Transverse colon (tissue), 3 donors: ENCODE data around the gene ADGRF5.

Experiments
- EP300 ChIP-seq: sonication (generic); formaldehyde crosslinking; IDR thresholded peaks from one replicate; pipeline ENCODE4 v1.6.1; 2017; ENCODE audit warnings: antibody characterized with exemption, low read depth
- POLR2A ChIP-seq: fragments of 450-650 bp; IDR thresholded peaks from one replicate; pipeline ENCODE4 v1.6.1; 2016; ENCODE audit warnings: antibody characterized with exemption, mild to moderate bottlenecking, moderate library complexity
- TF ChIP-seq, protein P1 (sequence below), 5 experiments: fragments of 200-600 bp in 3 of 5; fragments of 450-650 bp in 2 of 5; sonication (generic) in 3 of 5; IDR thresholded peaks; 1 replicate in 2 of 5; 2 replicates in 3 of 5; pipeline ENCODE4 v1.5.1; 2016 to 2017; ENCODE audit warnings: antibody characterized with exemption in 5 of 5, inconsistent platforms in 3 of 5, mild to moderate bottlenecking in 2 of 5, moderate library complexity in 1 of 5

DNA sequence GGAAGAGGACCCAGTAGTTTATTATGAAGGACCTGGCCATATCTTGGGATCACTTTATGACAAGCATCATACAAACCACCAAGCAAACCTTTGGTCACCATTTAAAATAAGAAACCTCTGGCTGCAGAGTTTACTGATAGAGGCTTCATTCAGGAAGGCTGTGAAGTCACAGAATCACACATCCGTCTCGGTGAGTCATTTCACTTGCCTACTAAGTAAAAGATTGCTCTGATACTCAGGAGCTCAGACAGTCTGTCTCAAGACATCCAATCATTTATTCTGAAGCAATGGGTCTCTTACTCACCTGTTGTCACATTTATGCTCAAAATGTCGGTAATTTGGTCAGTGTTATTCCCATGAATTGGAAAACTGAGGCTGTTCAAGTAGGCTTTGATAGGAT is 33.7 kb downstream of the ADGRF5 start:
- TF ChIP-seq, protein P1, sequence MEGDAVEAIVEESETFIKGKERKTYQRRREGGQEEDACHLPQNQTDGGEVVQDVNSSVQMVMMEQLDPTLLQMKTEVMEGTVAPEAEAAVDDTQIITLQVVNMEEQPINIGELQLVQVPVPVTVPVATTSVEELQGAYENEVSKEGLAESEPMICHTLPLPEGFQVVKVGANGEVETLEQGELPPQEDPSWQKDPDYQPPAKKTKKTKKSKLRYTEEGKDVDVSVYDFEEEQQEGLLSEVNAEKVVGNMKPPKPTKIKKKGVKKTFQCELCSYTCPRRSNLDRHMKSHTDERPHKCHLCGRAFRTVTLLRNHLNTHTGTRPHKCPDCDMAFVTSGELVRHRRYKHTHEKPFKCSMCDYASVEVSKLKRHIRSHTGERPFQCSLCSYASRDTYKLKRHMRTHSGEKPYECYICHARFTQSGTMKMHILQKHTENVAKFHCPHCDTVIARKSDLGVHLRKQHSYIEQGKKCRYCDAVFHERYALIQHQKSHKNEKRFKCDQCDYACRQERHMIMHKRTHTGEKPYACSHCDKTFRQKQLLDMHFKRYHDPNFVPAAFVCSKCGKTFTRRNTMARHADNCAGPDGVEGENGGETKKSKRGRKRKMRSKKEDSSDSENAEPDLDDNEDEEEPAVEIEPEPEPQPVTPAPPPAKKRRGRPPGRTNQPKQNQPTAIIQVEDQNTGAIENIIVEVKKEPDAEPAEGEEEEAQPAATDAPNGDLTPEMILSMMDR (IDR thresholded peaks at IDR 0.05): no peak
- TF ChIP-seq EP300 (no peak), POLR2A (no peak)
